Loucy (cell line): ENCODE measurements around the gene EEIG2.

Experiments used
- H2AFZ ChIP-seq: fragments of 200-600 bp; sonication (generic); 2 replicates; pipeline ENCODE4 v1.6.0; 2016; ENCODE audit warnings: antibody characterized with exemption, mild to moderate bottlenecking, low read length, moderate library complexity
- H3F3A ChIP-seq: fragments of 200-600 bp; 2 replicates; pipeline ENCODE4 v1.6.0; 2016; ENCODE audit warnings: antibody characterized with exemption, low read depth, mild to moderate bottlenecking
- H3K27me3 ChIP-seq: fragments of 200-600 bp; sonication (generic); 2 replicates; pipeline ENCODE4 v1.6.1; 2014; ENCODE audit warnings: low read length, mild to moderate bottlenecking; ENCODE audit not compliant: insufficient read depth, poor library complexity, severe bottlenecking
- H3K36me3 ChIP-seq: fragments of 200-600 bp; sonication (generic); 2 replicates; pipeline ENCODE4 v1.6.1; 2016; ENCODE audit warnings: low read length; ENCODE audit not compliant: insufficient read depth
- H3K4me1 ChIP-seq: fragments of 200-600 bp; sonication (generic); 2 replicates; pipeline ENCODE4 v1.5.1; 2014; ENCODE audit warnings: low read length, mild to moderate bottlenecking; ENCODE audit not compliant: insufficient read depth, poor library complexity, severe bottlenecking
- H3K4me2 ChIP-seq: fragments of 200-600 bp; sonication (generic); 2 replicates; pipeline ENCODE4 v1.6.0; 2014; ENCODE audit warnings: antibody characterized with exemption, low read length, low read depth, mild to moderate bottlenecking; ENCODE audit not compliant: poor library complexity, severe bottlenecking
- H3K4me3 ChIP-seq: fragments of 200-600 bp; sonication (generic); 2 replicates; pipeline ENCODE4 v1.5.1; 2014; ENCODE audit warnings: low read length, mild to moderate bottlenecking, mixed read lengths; ENCODE audit not compliant: poor library complexity, severe bottlenecking
- H3K79me2 ChIP-seq: fragments of 200-600 bp; sonication (generic); 2 replicates; pipeline ENCODE4 v1.6.1; 2014; ENCODE audit warnings: low read length; ENCODE audit not compliant: insufficient read depth
- H3K9ac ChIP-seq: fragments of 200-600 bp; sonication (generic); 2 replicates; pipeline ENCODE4 v1.6.0; 2014; ENCODE audit warnings: mild to moderate bottlenecking, low read depth, low read length, moderate library complexity; ENCODE audit not compliant: poor library complexity, severe bottlenecking
- H3K9me2 ChIP-seq: fragments of 200-600 bp; sonication (generic); replicated peaks from 2 replicates; pipeline ENCODE4 v1.6.1; 2016; ENCODE audit warnings: low read depth, low read length, mixed read lengths
- H3K9me3 ChIP-seq: fragments of 200-600 bp; sonication (generic); 2 replicates; pipeline ENCODE4 v1.6.1; 2014; ENCODE audit warnings: mild to moderate bottlenecking, antibody characterized with exemption, low read length, low read depth; ENCODE audit not compliant: insufficient read depth
- H4K20me1 ChIP-seq: fragments of 200-600 bp; sonication (generic); 2 replicates; pipeline ENCODE4 v1.6.0; 2014; ENCODE audit warnings: antibody characterized with exemption, low read length, mild to moderate bottlenecking; ENCODE audit not compliant: insufficient read depth, poor library complexity, severe bottlenecking
- EZH2phosphoT487 ChIP-seq: fragments of 200-600 bp; IDR thresholded peaks from 2 replicates; pipeline ENCODE4 v1.6.1; 2018; ENCODE audit warnings: antibody characterized with exemption, mild to moderate bottlenecking, moderate library complexity, borderline replicate concordance
- TF ChIP-seq, protein P1 (sequence below): fragments of 200-600 bp; sonication (generic); conservative IDR thresholded peaks from 2 replicates; pipeline ENCODE4 v1.5.1; 2014; ENCODE audit warnings: mild to moderate bottlenecking, antibody characterized with exemption, low read length

Gene EEIG2

GRCh38 chr1:108593448-108593847, 33.5 kb downstream of the EEIG2 start:
- Histone ChIP-seq H4K20me1 (peaks cover 57% of the 10 kb centered on the region), H3K9ac (no peak overlapping the region), H3K4me1 (peaks cover 60% of the 10 kb centered on the region), H3F3A (no peaks in the 10 kb centered on the region; the same call in 1 of the 2 replicates), H3K4me2 (no peak overlapping the region), H3K9me2 (no peaks in the 10 kb centered on the region), H3K4me3 (no peak overlapping the region), H3K27me3 (no peaks in the 10 kb centered on the region), H2AFZ (no peak overlapping the region), H3K79me2 (peaks cover 90% of the 10 kb centered on the region), H3K36me3 (no peaks in the 10 kb centered on the region), H3K9me3 (no peaks in the 10 kb centered on the region)
- TF ChIP-seq, protein P1, sequence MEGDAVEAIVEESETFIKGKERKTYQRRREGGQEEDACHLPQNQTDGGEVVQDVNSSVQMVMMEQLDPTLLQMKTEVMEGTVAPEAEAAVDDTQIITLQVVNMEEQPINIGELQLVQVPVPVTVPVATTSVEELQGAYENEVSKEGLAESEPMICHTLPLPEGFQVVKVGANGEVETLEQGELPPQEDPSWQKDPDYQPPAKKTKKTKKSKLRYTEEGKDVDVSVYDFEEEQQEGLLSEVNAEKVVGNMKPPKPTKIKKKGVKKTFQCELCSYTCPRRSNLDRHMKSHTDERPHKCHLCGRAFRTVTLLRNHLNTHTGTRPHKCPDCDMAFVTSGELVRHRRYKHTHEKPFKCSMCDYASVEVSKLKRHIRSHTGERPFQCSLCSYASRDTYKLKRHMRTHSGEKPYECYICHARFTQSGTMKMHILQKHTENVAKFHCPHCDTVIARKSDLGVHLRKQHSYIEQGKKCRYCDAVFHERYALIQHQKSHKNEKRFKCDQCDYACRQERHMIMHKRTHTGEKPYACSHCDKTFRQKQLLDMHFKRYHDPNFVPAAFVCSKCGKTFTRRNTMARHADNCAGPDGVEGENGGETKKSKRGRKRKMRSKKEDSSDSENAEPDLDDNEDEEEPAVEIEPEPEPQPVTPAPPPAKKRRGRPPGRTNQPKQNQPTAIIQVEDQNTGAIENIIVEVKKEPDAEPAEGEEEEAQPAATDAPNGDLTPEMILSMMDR, result no peak
- TF ChIP-seq EZH2phosphoT487, result no peak

DNA sequence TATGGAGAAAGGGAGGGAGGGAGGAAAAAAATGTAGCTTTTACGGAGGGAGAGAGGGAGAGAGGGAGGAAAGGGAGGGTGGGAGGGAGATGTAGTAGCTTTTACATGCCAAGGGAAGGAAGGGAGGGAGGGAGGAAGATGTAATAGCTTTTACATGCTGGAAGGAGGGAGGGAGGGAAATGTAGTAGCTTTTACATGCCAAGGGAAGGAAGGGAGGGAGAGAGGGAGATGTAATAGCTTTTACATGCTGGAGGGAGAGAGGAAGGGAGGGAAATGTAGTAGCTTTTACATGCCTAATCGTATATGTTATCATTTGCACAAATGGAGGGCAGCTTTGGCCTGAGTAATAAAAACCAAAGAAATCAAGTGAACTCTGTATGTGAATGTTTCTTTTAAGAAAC, 35.6 kb downstream of the EEIG2 start:
- no peak for TF ChIP-seq EZH2phosphoT487
- TF ChIP-seq, protein P1, result no peak
- H3K27me3 ChIP-seq, result no peaks in the 10 kb centered on the region
- H3K9me2 ChIP-seq, result no peaks in the 10 kb centered on the region
- H3K36me3 ChIP-seq, result peaks cover 5% of the 10 kb centered on the region; the same call in 1 of the 2 replicates
- H4K20me1 ChIP-seq, result peaks cover 37% of the 10 kb centered on the region
- no peak overlapping the region for H3K9ac ChIP-seq
- no peaks in the 10 kb centered on the region; the same call in 1 of the 2 replicates for H3F3A ChIP-seq
- peaks cover 83% of the 10 kb centered on the region for H3K79me2 ChIP-seq
- H2AFZ ChIP-seq, result no peak overlapping the region
- peaks cover 41% of the 10 kb centered on the region for H3K4me1 ChIP-seq
- no peak overlapping the region for H3K4me3 ChIP-seq
- no peak overlapping the region for H3K4me2 ChIP-seq
- H3K9me3 ChIP-seq, result no peaks in the 10 kb centered on the region

DNA sequence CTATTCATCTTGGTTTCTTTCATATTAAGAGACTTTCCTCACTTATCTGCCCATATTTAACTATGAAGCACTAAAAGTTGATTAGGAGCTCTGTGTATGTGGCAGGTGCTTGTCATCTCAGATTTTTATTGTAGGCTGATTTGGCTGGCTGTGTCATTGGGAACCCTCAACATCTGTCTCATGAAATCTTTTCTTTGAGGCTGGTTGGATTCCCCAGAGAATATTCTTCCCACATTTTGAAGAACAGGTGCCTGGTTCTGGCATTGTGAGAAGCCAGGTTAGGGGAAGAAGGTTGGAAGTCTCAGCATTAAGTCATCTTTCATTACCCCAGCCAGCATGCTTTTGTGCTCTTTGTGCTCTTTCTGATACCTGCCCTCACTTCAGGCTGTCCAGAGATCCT, 37.1 kb downstream of the EEIG2 start:
- H3K36me3 ChIP-seq, result peaks cover 19% of the 10 kb centered on the region; the same call in 1 of the 2 replicates

More for the DNA sequence above, 37.1 kb downstream of the EEIG2 start:
- TF ChIP-seq EZH2phosphoT487, result no peak
- TF ChIP-seq, protein P1, result no peak
- Histone ChIP-seq H3K9me2 (no peaks in the 10 kb centered on the region), H3K79me2 (peaks cover 72% of the 10 kb centered on the region), H3K27me3 (no peaks in the 10 kb centered on the region), H4K20me1 (peaks cover 23% of the 10 kb centered on the region), H3K9ac (no peak overlapping the region), H2AFZ (no peak overlapping the region), H3K9me3 (no peaks in the 10 kb centered on the region), H3K4me1 (peaks cover 27% of the 10 kb centered on the region), H3K4me2 (no peak overlapping the region), H3F3A (no peaks in the 10 kb centered on the region; the same call in 1 of the 2 replicates), H3K4me3 (no peak overlapping the region)
